K562 (cell line): ENCODE results near the gene TMEM214. TPM values are rescaled to one million over a fixed set of nuclear protein-coding genes. Genes with fewer than 3 reads are reported as not detected.

Source experiments
- BCL6 ChIP-seq: fragments of 250-450 bp; sonication (Bioruptor Pico); IDR thresholded peaks from 2 replicates; pipeline ENCODE4 v1.4.0; 2020
- CBX5 ChIP-seq: IDR thresholded peaks from 2 replicates; pipeline ENCODE4 v1.6.1; 2014; ENCODE audit warnings: low read depth, borderline replicate concordance
- DPF2 ChIP-seq: fragments of 450-650 bp; IDR thresholded peaks from 2 replicates; pipeline ENCODE4 v1.6.1; 2016
- EP300 ChIP-seq: IDR thresholded peaks from 2 replicates; pipeline ENCODE4 v1.6.1; 2012; ENCODE audit warnings: low read length, improper control_type of control experiment
- FOXM1 ChIP-seq, 2 experiments: fragments of 450-650 bp in 1 of 2; sonication (generic) in 1 of 2; formaldehyde crosslinking in 1 of 2; IDR thresholded peaks; 2 replicates each; pipeline versions ENCODE4 v1.6.1 to v1.9.0; 2017 to 2022; ENCODE audit warnings: low read depth in 2 of 2, mild to moderate bottlenecking in 2 of 2, missing genetic modification reagents in 1 of 2, moderate library complexity in 1 of 2
- KDM4B ChIP-seq, 2 experiments: fragments of 450-650 bp in 1 of 2; sonication (generic) in 1 of 2; IDR thresholded peaks; 2 replicates each; pipeline ENCODE4 v1.6.1; 2016 to 2017; ENCODE audit warnings: borderline replicate concordance in 2 of 2, antibody characterized with exemption in 1 of 2, low read depth in 1 of 2, mild to moderate bottlenecking in 1 of 2
- MCM5 ChIP-seq: fragments of 450-650 bp; IDR thresholded peaks from 2 replicates; pipeline ENCODE4 v1.6.1; 2016; ENCODE audit warnings: low read depth
- NBN ChIP-seq: fragments of 450-650 bp; IDR thresholded peaks from 2 replicates; pipeline ENCODE4 v1.6.1; 2016; ENCODE audit warnings: low read depth, mild to moderate bottlenecking
- NONO ChIP-seq, 2 experiments: fragments of 200-400 bp in 1 of 2; fragments of 450-650 bp in 1 of 2; formaldehyde crosslinking in 1 of 2; IDR thresholded peaks; 2 replicates each; pipeline ENCODE4 v1.6.1; 2017; ENCODE audit warnings: low read depth in 2 of 2, mild to moderate bottlenecking in 2 of 2, moderate library complexity in 2 of 2, low read length in 1 of 2
- NR1H2 ChIP-seq: sonication (generic); formaldehyde crosslinking; IDR thresholded peaks from 2 replicates; pipeline ENCODE4 v1.4.0; 2020; ENCODE audit warnings: mild to moderate bottlenecking, missing genetic modification reagents
- NRF1 ChIP-seq, 2 experiments: fragments of 450-650 bp; IDR thresholded peaks in 1 of 2; conservative IDR thresholded peaks in 1 of 2; 2 replicates each; pipeline ENCODE4 v1.6.1; 2014; ENCODE audit warnings: mild to moderate bottlenecking in 2 of 2
- RUNX1 ChIP-seq: sonication (generic); IDR thresholded peaks from 2 replicates; pipeline ENCODE4 v1.6.1; 2016; ENCODE audit warnings: antibody characterized with exemption, low read depth
- SMAD4 ChIP-seq: fragments of 250-450 bp; sonication (Bioruptor Pico); conservative IDR thresholded peaks from 2 replicates; pipeline ENCODE4 v1.8.0; 2021; ENCODE audit warnings: inconsistent platforms, mild to moderate bottlenecking, moderate library complexity
- TAF7 ChIP-seq: fragments of 450-650 bp; IDR thresholded peaks from 2 replicates; pipeline ENCODE4 v1.6.1; 2016; ENCODE audit warnings: missing genetic modification characterization, missing compliant biosample characterization
- TCF7L2 ChIP-seq: fragments of 150-350 bp; IDR thresholded peaks from 2 replicates; pipeline ENCODE4 v1.6.1; 2016; ENCODE audit warnings: low read depth, mild to moderate bottlenecking, low read length, moderate library complexity
- TEAD2 ChIP-seq: fragments of 450-650 bp; IDR thresholded peaks from 2 replicates; pipeline ENCODE4 v1.6.1; 2016; ENCODE audit warnings: missing genetic modification characterization, control low read depth, missing compliant biosample characterization
- ZFX ChIP-seq: sonication (generic); formaldehyde crosslinking; IDR thresholded peaks from 2 replicates; pipeline ENCODE4 v1.8.0; 2022; ENCODE audit warnings: mild to moderate bottlenecking, missing genetic modification reagents, moderate library complexity
- ZNF217 ChIP-seq: sonication (generic); formaldehyde crosslinking; IDR thresholded peaks from 2 replicates; pipeline ENCODE4 v1.8.0; 2022; ENCODE audit warnings: mild to moderate bottlenecking, missing genetic modification reagents
- ZNF239 ChIP-seq: fragments of 250-450 bp; sonication (Bioruptor Pico); IDR thresholded peaks from 2 replicates; pipeline ENCODE4 v1.4.0; 2020; ENCODE audit warnings: mild to moderate bottlenecking
- ZNF263 ChIP-seq: sonication (generic); formaldehyde crosslinking; IDR thresholded peaks from 2 replicates; pipeline ENCODE4 v1.8.0; 2022; ENCODE audit warnings: mild to moderate bottlenecking, missing genetic modification reagents, borderline replicate concordance
- ZNF584 ChIP-seq: fragments of 200-800 bp; sonication (Bioruptor generic); IDR thresholded peaks from 2 replicates; pipeline ENCODE4 v1.6.1; 2016; ENCODE audit warnings: low read depth, mild to moderate bottlenecking, missing genetic modification characterization, missing compliant biosample characterization
- ZNF696 ChIP-seq: fragments of 250-450 bp; sonication (Bioruptor Pico); conservative IDR thresholded peaks from 2 replicates; pipeline ENCODE4 v1.4.0; 2020; ENCODE audit warnings: mild to moderate bottlenecking, moderate library complexity
- ZNF830 ChIP-seq: fragments of 250-450 bp; sonication (Bioruptor Pico); IDR thresholded peaks from 2 replicates; pipeline ENCODE4 v1.5.0; 2021; ENCODE audit warnings: mild to moderate bottlenecking
- polyA plus RNA-seq, 8 experiments: library from polyadenylated mRNA; depleted of rRNA in 4 of 8; stranded (reverse) in 5 of 8; unstranded in 3 of 8; fragments of >200 nt; fragmentation: Nextera tagmentation in 2 of 8; fragmentation: Illumina TruSeq in 1 of 8; extraction: Ambion mirVana in 2 of 8; extraction: Trizol in 1 of 8; gene quantifications; 2 replicates each; pipeline versions ENCODE4 v1.2.1 to v1.2.3, GENCODE V29; 2011 to 2014; ENCODE audit warnings: inconsistent platforms in 1 of 8, missing spikeins in 1 of 8
- total RNA-seq, 7 experiments: library from RNA; depleted of rRNA in 6 of 7; stranded (reverse); fragments of >200 nt in 6 of 7; fragmentation: Illumina TruSeq in 2 of 7; extraction: Trizol in 2 of 7; gene quantifications; 2 replicates each; pipeline versions ENCODE4 v1.2.1 to v1.2.3, GENCODE V29; 2011 to 2021; ENCODE audit warnings: low replicate concordance in 1 of 7
- TF ChIP-seq, protein P1 (sequence below): fragments of 450-650 bp; IDR thresholded peaks from 2 replicates; pipeline ENCODE4 v1.6.1; 2016
- TF ChIP-seq, protein P2 (sequence below), 2 experiments: fragments of 450-650 bp; conservative IDR thresholded peaks; 2 replicates each; pipeline ENCODE4 v1.6.1; 2017; ENCODE audit warnings: mild to moderate bottlenecking in 2 of 2, moderate library complexity in 2 of 2
- TF ChIP-seq, protein P3 (sequence below): fragments of 450-650 bp; formaldehyde crosslinking; IDR thresholded peaks from 2 replicates; pipeline ENCODE4 v1.4.0; 2020; ENCODE audit warnings: mild to moderate bottlenecking, moderate library complexity

Gene TMEM214
- total and polyA plus RNA-seq, 9 of the 15 experiments (the other 6 are each of a cell fraction or from before 2014, with no cell fraction given) = 11.4 to 81.4 (median 44.1) TPM

DNA sequence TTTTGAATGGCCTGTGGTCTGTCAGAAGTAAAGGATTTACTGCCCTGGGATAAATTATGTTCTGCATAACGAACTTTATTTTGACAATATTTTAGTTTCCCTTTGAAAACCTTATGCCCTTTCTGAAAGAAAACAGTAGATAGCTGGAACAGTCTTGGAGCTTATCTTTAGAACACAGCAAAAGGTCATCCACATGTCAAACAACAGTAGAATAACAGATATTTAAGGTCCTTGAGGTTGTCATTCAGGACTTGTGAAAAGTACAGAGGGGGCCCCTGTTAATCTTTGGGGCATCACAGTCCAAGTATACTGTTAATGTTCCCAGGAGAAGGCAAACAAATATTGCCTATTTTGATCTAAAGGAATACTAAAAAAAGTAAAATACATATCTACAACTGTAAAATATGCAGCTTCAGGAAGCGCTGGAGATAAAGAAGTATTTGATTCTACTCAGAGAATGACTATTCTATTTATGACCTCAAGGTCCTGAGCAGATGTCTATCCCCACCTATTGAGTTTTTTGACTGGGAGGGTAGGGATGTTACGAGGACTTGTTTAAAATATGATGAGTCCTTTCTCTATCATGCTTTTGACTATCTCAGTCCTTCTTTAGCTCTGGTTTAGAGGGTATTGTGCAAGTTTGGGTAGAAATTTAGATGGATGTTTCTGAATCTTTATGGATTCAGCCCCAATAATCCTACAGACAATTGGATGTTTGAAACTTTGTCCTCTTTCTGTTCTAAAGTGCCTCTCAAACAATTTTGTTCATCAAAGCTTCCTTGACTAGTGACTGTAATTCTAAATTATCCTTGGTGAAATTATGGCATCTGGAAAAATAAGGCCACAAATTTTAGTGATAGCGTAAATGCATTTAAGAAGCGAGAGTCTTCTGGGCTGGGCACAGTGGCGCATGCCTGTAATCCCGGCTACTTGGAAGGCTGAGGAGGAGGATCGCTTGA is 25.1 kb upstream of the TMEM214 start (continued):
- TF ChIP-seq KDM4B (IDR thresholded peaks at IDR 0.05; ENCODE audit: borderline replicate concordance in 2 of 2, low read depth in 1 of 2) (no peak), TAF7 (tag) (no peak), TCF7L2 (no peak), CBX5 (no peak), NRF1 (conservative IDR thresholded peaks at IDR 0.05 in 1 of 2, IDR thresholded peaks at IDR 0.05 in 1 of 2) (no peak; a peak in 1 of 4 replicates), MCM5 (no peak), SMAD4 (CRISPR knock-in tag) (peak; percentile 27), TEAD2 (no peak), ZNF239 (CRISPR knock-in tag) (no peak), ZNF217 (CRISPR knock-in tag) (no peak), NONO (IDR thresholded peaks at IDR 0.05; ENCODE audit: low read depth in 2 of 2, low read length in 1 of 2) (peak in 1 of 2 experiments; percentile 42; a peak in 1 of 4 replicates), BCL6 (CRISPR knock-in tag) (0 out of 2 replicates have a peak, but pooled peaks have one; percentile 23), DPF2 (peak; percentile 88), ZNF696 (CRISPR knock-in tag) (no peak), NR1H2 (CRISPR knock-in tag) (no peak), RUNX1 (no peak), EP300 (peak; percentile 96), ZNF830 (CRISPR knock-in tag) (no peak), FOXM1 (IDR thresholded peaks at IDR 0.05; ENCODE audit: low read depth) (peak; percentile 83), FOXM1 (CRISPR knock-in tag; IDR thresholded peaks at IDR 0.05; ENCODE audit: low read depth) (no peak), ZFX (peak; percentile 51; the same call in 1 of the 2 replicates), ZNF263 (CRISPR knock-in tag) (no peak), ZNF584 (CRISPR knock-in tag) (no peak), NBN (peak; percentile 25; the same call in 1 of the 2 replicates)
- TF ChIP-seq, protein P1, sequence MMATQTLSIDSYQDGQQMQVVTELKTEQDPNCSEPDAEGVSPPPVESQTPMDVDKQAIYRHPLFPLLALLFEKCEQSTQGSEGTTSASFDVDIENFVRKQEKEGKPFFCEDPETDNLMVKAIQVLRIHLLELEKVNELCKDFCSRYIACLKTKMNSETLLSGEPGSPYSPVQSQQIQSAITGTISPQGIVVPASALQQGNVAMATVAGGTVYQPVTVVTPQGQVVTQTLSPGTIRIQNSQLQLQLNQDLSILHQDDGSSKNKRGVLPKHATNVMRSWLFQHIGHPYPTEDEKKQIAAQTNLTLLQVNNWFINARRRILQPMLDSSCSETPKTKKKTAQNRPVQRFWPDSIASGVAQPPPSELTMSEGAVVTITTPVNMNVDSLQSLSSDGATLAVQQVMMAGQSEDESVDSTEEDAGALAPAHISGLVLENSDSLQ = peak; percentile 94
- TF ChIP-seq, protein P2, sequence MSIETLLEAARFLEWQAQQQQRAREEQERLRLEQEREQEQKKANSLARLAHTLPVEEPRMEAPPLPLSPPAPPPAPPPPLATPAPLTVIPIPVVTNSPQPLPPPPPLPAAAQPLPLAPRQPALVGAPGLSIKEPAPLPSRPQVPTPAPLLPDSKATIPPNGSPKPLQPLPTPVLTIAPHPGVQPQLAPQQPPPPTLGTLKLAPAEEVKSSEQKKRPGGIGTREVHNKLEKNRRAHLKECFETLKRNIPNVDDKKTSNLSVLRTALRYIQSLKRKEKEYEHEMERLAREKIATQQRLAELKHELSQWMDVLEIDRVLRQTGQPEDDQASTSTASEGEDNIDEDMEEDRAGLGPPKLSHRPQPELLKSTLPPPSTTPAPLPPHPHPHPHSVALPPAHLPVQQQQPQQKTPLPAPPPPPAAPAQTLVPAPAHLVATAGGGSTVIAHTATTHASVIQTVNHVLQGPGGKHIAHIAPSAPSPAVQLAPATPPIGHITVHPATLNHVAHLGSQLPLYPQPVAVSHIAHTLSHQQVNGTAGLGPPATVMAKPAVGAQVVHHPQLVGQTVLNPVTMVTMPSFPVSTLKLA (conservative IDR thresholded peaks at IDR 0.05) = peak; percentile 31 to 49; a peak in 2 of 4 replicates
- TF ChIP-seq, protein P3, sequence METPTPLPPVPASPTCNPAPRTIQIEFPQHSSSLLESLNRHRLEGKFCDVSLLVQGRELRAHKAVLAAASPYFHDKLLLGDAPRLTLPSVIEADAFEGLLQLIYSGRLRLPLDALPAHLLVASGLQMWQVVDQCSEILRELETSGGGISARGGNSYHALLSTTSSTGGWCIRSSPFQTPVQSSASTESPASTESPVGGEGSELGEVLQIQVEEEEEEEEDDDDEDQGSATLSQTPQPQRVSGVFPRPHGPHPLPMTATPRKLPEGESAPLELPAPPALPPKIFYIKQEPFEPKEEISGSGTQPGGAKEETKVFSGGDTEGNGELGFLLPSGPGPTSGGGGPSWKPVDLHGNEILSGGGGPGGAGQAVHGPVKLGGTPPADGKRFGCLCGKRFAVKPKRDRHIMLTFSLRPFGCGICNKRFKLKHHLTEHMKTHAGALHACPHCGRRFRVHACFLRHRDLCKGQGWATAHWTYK (CRISPR knock-in tag) = no peak
